GM23248 (cell line): ENCODE measurements around the gene OPCML.

Source experiments
- EZH2 ChIP-seq: fragments of 200-600 bp; sonication (generic); IDR thresholded peaks from 2 replicates; pipeline ENCODE4 v1.6.1; 2018; ENCODE audit warnings: antibody characterized with exemption, mild to moderate bottlenecking; ENCODE audit not compliant: insufficient read depth, poor library complexity, severe bottlenecking
- EZH2phosphoT487 ChIP-seq: fragments of 200-600 bp; sonication (generic); IDR thresholded peaks from 2 replicates; pipeline ENCODE4 v1.6.1; 2018; ENCODE audit warnings: antibody characterized with exemption, moderate library complexity, mild to moderate bottlenecking, low read depth; ENCODE audit not compliant: insufficient read depth

- no peak for TF ChIP-seq EZH2
- TF ChIP-seq EZH2phosphoT487: no peak
Observed at GRCh38 chr11:132855516-132855915, 676.8 kb downstream of the OPCML start.
